ENCODE measurements around the gene CFAP46. TPM values are rescaled to one million over a fixed set of nuclear protein-coding genes. Genes with fewer than 3 reads are reported as not detected.

Gene CFAP46
- total and polyA plus RNA-seq, 2 experiments from 2014 or later: 2.2 to 2.4 TPM

- 85% methylated on average over 31 of the region's 42 CpGs for WGBS (ENCODE audit: low lambda C conversion rate, missing lambda C conversion rate)
- no peak for DNase-seq (ENCODE audit: low spot score)
- H3K27ac ChIP-seq: peak overlapping the region; percentile 16
These were observed 133.8 kb downstream of the CFAP46 start for GRCh38 chr10:132808383-132809231.

DNA sequence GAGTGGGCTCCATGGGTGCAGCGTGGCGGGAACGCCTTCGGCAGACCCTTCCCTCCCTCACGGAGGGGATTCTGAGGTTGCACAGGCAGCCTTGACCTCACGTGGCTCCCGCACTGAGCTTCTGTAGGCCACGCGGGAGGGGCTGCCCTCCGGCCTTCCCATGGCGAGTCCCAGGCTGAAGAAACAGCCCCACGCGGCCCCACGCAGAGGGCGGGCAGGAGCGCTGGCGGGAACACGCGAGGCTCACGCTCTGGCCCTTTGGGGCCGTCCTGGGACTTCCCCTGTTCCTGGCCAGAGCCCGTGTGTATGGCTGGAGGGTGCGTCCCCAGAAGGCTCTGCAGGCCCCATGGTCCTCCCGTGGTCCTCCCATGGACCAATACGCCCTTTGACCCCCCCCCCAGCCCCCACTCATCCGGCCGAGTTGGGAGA is 134.7 kb downstream of the CFAP46 start:
- WGBS (ENCODE audit: low lambda C conversion rate, missing lambda C conversion rate): 92% methylated on average over 16 of the region's 27 CpGs
- no peaks in the 10 kb centered on the region for H4K20me1 ChIP-seq (ENCODE audit: insufficient read depth, poor library complexity, severe bottlenecking)
- no peaks in the 10 kb centered on the region for H3K9me2 ChIP-seq (replicated peaks; ENCODE audit: insufficient read depth)
- no peak for DNase-seq (ENCODE audit: low spot score)
- TF ChIP-seq EZH2 (IDR thresholded peaks at IDR 0.05; ENCODE audit: borderline replicate concordance): no peak
- TF ChIP-seq, protein P1, sequence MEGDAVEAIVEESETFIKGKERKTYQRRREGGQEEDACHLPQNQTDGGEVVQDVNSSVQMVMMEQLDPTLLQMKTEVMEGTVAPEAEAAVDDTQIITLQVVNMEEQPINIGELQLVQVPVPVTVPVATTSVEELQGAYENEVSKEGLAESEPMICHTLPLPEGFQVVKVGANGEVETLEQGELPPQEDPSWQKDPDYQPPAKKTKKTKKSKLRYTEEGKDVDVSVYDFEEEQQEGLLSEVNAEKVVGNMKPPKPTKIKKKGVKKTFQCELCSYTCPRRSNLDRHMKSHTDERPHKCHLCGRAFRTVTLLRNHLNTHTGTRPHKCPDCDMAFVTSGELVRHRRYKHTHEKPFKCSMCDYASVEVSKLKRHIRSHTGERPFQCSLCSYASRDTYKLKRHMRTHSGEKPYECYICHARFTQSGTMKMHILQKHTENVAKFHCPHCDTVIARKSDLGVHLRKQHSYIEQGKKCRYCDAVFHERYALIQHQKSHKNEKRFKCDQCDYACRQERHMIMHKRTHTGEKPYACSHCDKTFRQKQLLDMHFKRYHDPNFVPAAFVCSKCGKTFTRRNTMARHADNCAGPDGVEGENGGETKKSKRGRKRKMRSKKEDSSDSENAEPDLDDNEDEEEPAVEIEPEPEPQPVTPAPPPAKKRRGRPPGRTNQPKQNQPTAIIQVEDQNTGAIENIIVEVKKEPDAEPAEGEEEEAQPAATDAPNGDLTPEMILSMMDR (IDR thresholded peaks at IDR 0.05; ENCODE audit: poor library complexity): no peak
- TF ChIP-seq EZH2phosphoT487 (IDR thresholded peaks at IDR 0.05; ENCODE audit: low read depth, severe bottlenecking, unreplicated experiment): no peak
- peaks cover 3% of the 10 kb centered on the region for H3K4me1 ChIP-seq (ENCODE audit: insufficient read depth)
- no peaks in the 10 kb centered on the region for H3K79me2 ChIP-seq
- H3K4me3 ChIP-seq: no peak overlapping the region
- no peaks in the 10 kb centered on the region for H3K9me3 ChIP-seq (ENCODE audit: low read depth)
- no peak overlapping the region for H3K4me2 ChIP-seq
- H3K36me3 ChIP-seq (replicated peaks; ENCODE audit: insufficient read depth, low read depth): no peaks in the 10 kb centered on the region
- no peak overlapping the region for H3K27ac ChIP-seq
- no peaks in the 10 kb centered on the region for H3K27me3 ChIP-seq
- no peak overlapping the region for H2AFZ ChIP-seq

More at GRCh38 chr10:132808383-132809231, 133.8 kb downstream of the CFAP46 start:
- H3K36me3 ChIP-seq (replicated peaks; ENCODE audit: insufficient read depth, low read depth): no peaks in the 10 kb centered on the region
- no peaks in the 10 kb centered on the region for H3K79me2 ChIP-seq
- H3K4me2 ChIP-seq: no peak overlapping the region
- no peaks in the 10 kb centered on the region for H3K9me3 ChIP-seq (ENCODE audit: low read depth)
- peaks cover 3% of the 10 kb centered on the region for H3K4me1 ChIP-seq (ENCODE audit: insufficient read depth)
- H4K20me1 ChIP-seq (ENCODE audit: insufficient read depth, poor library complexity, severe bottlenecking): no peaks in the 10 kb centered on the region
- H3K27me3 ChIP-seq: no peaks in the 10 kb centered on the region
- no peaks in the 10 kb centered on the region for H3K9me2 ChIP-seq (replicated peaks; ENCODE audit: insufficient read depth)
- H2AFZ ChIP-seq: no peak overlapping the region
- H3K4me3 ChIP-seq: no peak overlapping the region
- TF ChIP-seq EZH2 (IDR thresholded peaks at IDR 0.05; ENCODE audit: borderline replicate concordance) (no peak), EZH2phosphoT487 (IDR thresholded peaks at IDR 0.05; ENCODE audit: low read depth, severe bottlenecking, unreplicated experiment) (no peak)
- TF ChIP-seq, protein P1 (IDR thresholded peaks at IDR 0.05; ENCODE audit: poor library complexity): no peak

- Histone ChIP-seq H3K36me3 (replicated peaks; ENCODE audit: insufficient read depth, low read depth) (no peaks in the 10 kb centered on the region), H3K4me3 (no peak overlapping the region), H3K9me3 (ENCODE audit: low read depth) (no peaks in the 10 kb centered on the region), H3K4me1 (ENCODE audit: insufficient read depth) (peaks cover 3% of the 10 kb centered on the region), H3K79me2 (no peaks in the 10 kb centered on the region), H3K4me2 (no peak overlapping the region), H4K20me1 (ENCODE audit: insufficient read depth, poor library complexity, severe bottlenecking) (no peaks in the 10 kb centered on the region), H3K9me2 (replicated peaks; ENCODE audit: insufficient read depth) (no peaks in the 10 kb centered on the region), H2AFZ (no peak overlapping the region), H3K27me3 (no peaks in the 10 kb centered on the region), H3K27ac (no peak overlapping the region)
- 90% methylated on average over 25 of the region's 25 CpGs for WGBS (ENCODE audit: low lambda C conversion rate, missing lambda C conversion rate)
- TF ChIP-seq, protein P1 (IDR thresholded peaks at IDR 0.05; ENCODE audit: poor library complexity): no peak
- TF ChIP-seq EZH2 (IDR thresholded peaks at IDR 0.05; ENCODE audit: borderline replicate concordance): no peak
- no peak for TF ChIP-seq EZH2phosphoT487 (IDR thresholded peaks at IDR 0.05; ENCODE audit: low read depth, severe bottlenecking, unreplicated experiment)
- no peak for DNase-seq (ENCODE audit: low spot score)
These were observed 135.8 kb downstream of the CFAP46 start for GRCh38 chr10:132806561-132807003.

All from hepatocyte (in vitro differentiated cells).